Cardiac septum (tissue), 1 donor: ENCODE results near the gene S1PR3. TPM values are rescaled to one million over a fixed set of nuclear protein-coding genes. Genes with fewer than 3 reads are reported as not detected.

Experiments
- DNase-seq: peaks from one replicate; pipeline ENCODE4 v3.0.0-alpha.2; 2020; ENCODE audit warnings: low spot score
- intact Hi-C: fragments of 100-400 bp; cut with DNase I; formaldehyde crosslinking; loops from one replicate; pipeline ENCODE4 v1.14.0; 2022
- total RNA-seq: library from RNA; stranded (reverse); fragmentation: NEBNext Ultra II Directional; extraction: Animal tissue kit (Norgen Biotek cat#: 25700); gene quantifications from one replicate; pipeline ENCODE4 v1.2.1, GENCODE V29; 2021
- donor health status: DM: no; HTN: no; CAD: no.

The S1PR3 gene
- total RNA-seq, 1 donor from 2014 or later, result 9.9 TPM

- intact Hi-C loops, result no loop called here
- DNase-seq, result no peak
Observed at GRCh38 chr9:89022001-89022759, 30.9 kb downstream of the S1PR3 start.

GRCh38 chr9:89022902-89023301 is 31.6 kb downstream of the S1PR3 start:
- DNase-seq, result no peak
- intact Hi-C loops, result no loop called here

GRCh38 chr9:89023740-89024139 is 32.5 kb downstream of the S1PR3 start:
- intact Hi-C loops, result no loop called here
- DNase-seq, result no peak

- DNase-seq, result no peak
- intact Hi-C loops, result no loop called here
Observed at GRCh38 chr9:89024727-89025126, 33.5 kb downstream of the S1PR3 start.

GRCh38 chr9:89025553-89025952 is 34.3 kb downstream of the S1PR3 start:
- intact Hi-C loops, result no loop called here
- DNase-seq, result no peak

- intact Hi-C loops, result no loop called here
- DNase-seq, result no peak
Observed at GRCh38 chr9:89026876-89027275, 35.6 kb downstream of the S1PR3 start.

GRCh38 chr9:89029788-89030187 is 38.5 kb downstream of the S1PR3 start:
- intact Hi-C loops, result no loop called here
- no peak for DNase-seq

GRCh38 chr9:89032173-89032572 is 40.9 kb downstream of the S1PR3 start:
- no peak for DNase-seq
- intact Hi-C loops, result no loop called here

GRCh38 chr9:89032661-89033060 is 41.4 kb downstream of the S1PR3 start:
- no peak for DNase-seq
- intact Hi-C loops, result no loop called here

- intact Hi-C loops, result no loop called here
Observed at GRCh38 chr9:89036383-89036782, 45.1 kb downstream of the S1PR3 start.

GRCh38 chr9:89036891-89037290 is 45.6 kb downstream of the S1PR3 start:
- no peak for DNase-seq
- intact Hi-C loops, result no loop called here

More at GRCh38 chr9:89036383-89036782, 45.1 kb downstream of the S1PR3 start:
- no peak for DNase-seq

GRCh38 chr9:89037346-89037745 is 46.1 kb downstream of the S1PR3 start:
- intact Hi-C loops, result no loop called here
- no peak for DNase-seq

- no peak for DNase-seq
- intact Hi-C loops, result no loop called here
Observed at GRCh38 chr9:89037891-89038290, 46.6 kb downstream of the S1PR3 start.

- DNase-seq, result no peak
Observed at GRCh38 chr9:89038382-89039103, 47.3 kb downstream of the S1PR3 start.

GRCh38 chr9:89039104-89039465 is 47.8 kb downstream of the S1PR3 start:
- intact Hi-C loops, result no loop called here
- no peak for DNase-seq

More at GRCh38 chr9:89038382-89039103, 47.3 kb downstream of the S1PR3 start:
- intact Hi-C loops, result no loop called here

- intact Hi-C loops, result no loop called here
- no peak for DNase-seq
Observed at GRCh38 chr9:89039664-89040063, 48.4 kb downstream of the S1PR3 start.

GRCh38 chr9:89042984-89043383 is 51.7 kb downstream of the S1PR3 start:
- DNase-seq, result no peak
- intact Hi-C loops, result no loop called here

GRCh38 chr9:89044104-89044503 is 52.8 kb downstream of the S1PR3 start:
- no peak for DNase-seq
- intact Hi-C loops, result no loop called here

- intact Hi-C loops, result no loop called here
- DNase-seq, result no peak
Observed at GRCh38 chr9:89044881-89045280, 53.6 kb downstream of the S1PR3 start.

GRCh38 chr9:89046832-89047231 is 55.6 kb downstream of the S1PR3 start:
- intact Hi-C loops, result no loop called here
- no peak for DNase-seq

GRCh38 chr9:89047667-89048066 is 56.4 kb downstream of the S1PR3 start:
- no peak for DNase-seq
- intact Hi-C loops, result no loop called here
